HG03575 (cell line): ENCODE results near the gene CCDC88B.

Experiments used
- ATAC-seq: cut with Tn5 transposase; IDR thresholded peaks from one replicate; pipeline ENCODE4 v1.9.1; 2021; ENCODE audit not compliant: unreplicated experiment, insufficient number of reproducible peaks, low FRiP score; ENCODE audit errors: extremely low read depth

Gene CCDC88B

DNA sequence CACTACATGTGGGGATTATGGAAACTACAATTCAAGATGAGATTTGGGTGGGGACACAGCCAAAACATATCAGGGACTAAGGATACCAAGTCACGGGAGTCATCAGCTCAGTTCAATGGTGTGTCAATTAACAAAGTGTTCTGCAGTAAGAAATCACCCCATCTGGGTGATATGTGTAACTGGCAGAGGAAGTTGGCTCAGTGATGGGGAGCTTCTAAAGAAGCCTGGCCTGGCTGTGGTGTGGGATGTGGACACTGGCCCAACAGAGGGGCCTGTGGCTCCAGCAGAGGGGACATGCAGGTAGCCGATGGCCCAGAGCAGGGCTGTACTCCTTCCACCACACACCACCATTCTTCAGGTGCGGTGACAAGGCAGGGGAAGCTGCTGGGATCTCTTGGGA is 50.6 kb downstream of the CCDC88B start:
- ATAC-seq: no peak

DNA sequence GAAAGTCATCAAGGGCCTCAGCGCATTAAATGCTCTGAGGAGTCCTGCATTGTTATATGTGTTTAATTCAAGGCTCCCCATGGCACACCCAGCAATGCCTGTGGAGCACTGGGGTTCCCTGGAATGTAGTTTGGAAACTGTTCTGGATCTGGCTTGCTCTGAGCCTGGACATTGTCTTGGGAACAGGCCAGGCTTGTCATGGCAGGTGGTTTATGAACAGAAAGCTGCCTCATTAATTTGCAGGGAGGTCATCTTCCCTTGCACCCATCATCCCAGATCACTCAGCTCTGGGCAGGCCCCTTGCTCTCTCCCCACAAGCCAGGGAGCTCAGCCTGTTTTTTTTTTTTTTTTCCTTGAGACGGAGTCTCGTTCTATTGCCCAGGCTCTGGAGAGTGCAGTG is 51.8 kb downstream of the CCDC88B start:
- ATAC-seq: no peak

DNA sequence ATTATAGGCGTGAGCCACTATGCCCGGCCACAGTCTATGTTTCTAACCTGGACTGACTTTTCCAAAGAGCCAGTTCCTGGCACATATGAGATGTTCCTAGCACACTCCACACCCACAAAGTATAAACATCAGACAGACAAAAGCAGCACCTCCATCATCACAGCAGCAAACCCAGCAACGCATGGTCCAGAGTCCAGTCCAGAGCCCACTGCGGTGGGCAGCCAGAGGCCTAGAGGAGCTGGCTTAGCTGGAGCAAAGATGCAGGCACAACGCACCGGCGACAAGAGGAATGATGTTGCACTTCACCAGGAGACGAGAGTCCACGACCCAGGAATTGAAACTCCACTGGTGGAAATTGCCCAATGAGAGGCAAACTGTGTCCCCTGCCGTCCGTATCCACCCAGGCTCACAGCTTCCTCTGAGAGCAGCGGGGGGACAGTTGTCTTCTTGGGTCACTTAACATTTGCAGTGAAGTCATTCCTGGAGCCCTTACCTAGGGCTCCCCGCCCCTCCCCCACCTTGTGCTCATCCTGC is 55.6 kb downstream of the CCDC88B start:
- no peak for ATAC-seq

DNA sequence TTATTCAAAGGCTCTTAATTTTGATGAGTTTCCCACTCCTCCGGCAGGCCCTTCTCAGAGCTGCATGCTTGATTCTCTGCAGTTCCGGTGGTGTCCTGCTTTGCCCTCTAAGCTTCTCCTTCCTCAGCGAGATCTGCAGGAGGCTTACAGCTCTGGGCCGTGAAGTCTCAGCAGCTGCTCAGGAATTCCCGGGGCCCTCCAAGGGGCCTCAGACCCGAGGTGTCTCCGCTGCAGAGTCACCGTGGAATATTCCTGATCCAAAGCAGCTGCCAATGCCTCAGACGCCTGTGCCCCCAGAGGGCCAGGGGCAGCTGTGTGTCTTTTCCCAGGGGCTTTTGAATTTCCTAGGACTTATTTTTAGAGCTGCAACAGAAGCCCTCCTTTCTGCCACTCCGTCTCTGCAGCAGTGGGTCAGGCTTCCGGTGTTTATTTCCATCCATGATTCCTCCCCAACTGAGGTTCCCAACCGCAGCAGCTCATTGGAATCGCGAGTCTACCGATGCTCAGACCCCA is 56.1 kb downstream of the CCDC88B start:
- no peak for ATAC-seq

DNA sequence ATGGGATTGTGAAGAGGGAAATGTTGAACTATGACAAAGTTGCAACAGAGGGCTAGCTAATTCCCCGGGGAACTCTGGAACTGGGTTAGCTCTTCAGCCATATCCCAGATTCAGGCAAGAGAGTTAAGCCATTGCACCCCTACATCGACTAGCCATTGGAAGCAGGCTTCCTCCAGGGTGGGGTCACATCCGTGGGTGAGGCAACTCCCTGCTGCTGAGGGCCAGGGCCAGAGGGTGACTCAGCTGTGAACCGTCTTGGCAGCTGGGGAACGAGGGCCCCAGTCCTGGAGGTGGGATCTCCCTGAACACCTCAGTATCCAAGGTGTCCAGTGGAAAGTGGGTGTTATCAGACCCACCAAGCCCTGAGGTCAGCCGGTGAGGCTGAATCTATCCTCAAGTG is 60.1 kb downstream of the CCDC88B start:
- ATAC-seq: no peak

DNA sequence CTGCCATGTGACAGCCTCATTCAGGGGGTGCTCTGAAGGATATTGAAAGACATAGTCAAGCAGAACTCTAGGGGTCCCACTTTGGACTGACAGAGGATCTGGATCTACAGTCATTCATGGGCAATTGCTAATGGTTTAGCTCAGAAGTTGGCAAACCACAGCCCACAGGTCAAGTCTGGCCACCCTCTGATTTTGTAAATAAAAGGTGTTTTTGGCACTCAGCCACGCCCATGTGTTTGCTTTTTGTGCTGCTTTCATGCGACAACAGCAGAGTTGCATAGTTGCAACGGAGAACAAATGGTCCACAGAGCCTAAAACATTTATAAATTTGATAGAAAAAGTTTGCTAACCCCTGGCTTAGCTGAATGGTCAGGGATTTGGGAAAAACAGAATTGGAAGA is 60.7 kb downstream of the CCDC88B start:
- ATAC-seq: no peak

DNA sequence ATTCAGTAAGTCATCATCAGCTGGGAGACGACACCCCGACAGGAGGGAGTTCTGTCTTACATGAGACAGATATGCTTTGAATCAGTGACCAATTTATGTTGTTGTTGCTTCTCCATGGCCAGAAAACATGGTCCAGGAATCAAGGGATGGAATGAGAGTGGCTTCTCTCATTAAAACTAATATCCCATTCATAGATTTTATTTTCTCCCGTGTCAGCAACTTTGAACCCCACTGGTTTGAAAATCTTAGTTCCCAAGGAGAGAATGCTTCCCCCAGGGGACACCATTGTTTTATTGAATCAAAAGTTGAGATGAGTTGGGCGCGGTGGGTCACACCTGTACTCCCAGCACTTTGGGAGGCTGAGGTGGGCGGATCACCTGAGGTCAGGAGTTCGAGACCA is 61.8 kb downstream of the CCDC88B start:
- ATAC-seq: no peak

DNA sequence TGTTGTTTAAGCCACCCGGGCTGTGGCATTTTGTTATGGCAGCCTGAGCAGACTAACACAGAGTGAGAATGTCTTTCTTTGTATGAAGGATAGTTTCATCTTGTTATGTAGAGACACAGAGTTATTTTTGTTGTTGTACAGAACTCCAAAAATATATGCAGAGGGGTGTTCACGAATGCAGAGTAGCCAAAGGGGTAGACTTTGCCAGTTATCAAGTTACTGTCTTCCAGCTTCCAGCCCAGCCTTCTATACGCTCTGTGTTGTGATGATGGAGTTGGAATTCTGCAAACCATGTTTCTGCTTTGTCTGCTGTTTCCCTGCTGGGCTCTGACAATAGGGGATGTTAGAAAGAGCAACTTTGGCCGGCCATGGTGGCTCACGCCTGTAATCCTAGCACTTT is 63.1 kb downstream of the CCDC88B start:
- ATAC-seq: no peak

DNA sequence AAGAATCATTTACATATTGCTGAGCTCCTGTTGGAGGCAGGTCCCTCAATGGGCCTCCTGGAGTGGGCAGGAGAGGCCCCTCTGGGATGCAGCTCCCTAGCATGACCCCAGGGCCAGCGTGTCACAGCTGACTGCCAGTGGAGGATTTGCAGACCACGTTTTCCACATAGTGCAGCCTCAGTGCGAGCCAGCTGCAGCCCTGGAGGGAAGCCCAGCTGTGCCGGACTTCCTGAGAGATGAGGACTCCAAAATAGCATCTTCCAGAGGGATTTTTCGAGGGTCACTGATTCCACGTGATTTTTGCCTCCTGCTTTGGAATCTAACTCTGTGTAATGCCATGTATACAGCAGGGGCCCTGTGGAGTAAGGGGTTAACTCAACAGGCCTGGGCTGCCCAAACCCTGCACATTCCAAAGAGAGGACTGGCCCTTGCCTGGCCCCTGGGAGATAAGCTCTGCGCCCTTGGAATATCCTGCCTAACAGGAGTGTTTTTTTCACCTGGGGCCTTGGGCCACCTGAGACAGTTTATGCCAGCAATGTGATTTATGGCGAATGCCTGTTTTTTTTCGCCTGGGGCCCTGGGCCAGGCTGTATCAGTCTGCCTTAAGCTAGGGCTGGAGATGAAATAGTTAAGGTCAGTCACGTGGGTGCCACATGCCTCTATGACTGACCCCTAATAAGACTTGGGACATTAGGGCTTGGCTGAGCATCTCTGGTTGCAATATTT is 66.4 kb downstream of the CCDC88B start:
- no peak for ATAC-seq
